Stromal cell of bone marrow (primary cell): Measurements from ENCODE around the gene LEO1.

Source experiments
- DNase-seq: peaks from one replicate; pipeline ENCODE4 v3.0.0-alpha.2; 2012; ENCODE audit warnings: low read depth

LEO1 gene

GRCh38 chr15:51931016-51931415 is 40.6 kb downstream of the LEO1 start:
- no peak for DNase-seq

DNA sequence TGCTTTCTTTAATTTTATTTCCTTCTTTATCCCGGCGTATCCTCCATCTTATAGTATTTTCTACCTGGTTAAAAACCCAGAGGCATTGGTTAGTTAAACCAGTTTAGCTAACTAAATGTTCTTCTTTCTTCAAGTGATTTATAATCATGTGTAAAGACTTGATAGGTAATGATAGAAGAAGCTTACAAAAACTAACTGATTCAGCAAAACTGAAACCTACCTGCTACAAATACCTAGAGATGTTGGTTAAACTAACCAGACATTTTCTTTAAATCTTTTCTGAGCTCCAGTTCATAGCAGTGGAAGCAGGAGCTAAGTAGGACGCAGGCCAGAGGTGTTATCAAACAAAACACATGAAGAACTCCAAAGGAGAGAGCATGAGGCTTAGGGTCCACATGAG is 44.8 kb downstream of the LEO1 start:
- DNase-seq, result no peak

- DNase-seq, result no peak
These were observed 47.2 kb downstream of the LEO1 start for GRCh38 chr15:51924156-51925068.

DNA sequence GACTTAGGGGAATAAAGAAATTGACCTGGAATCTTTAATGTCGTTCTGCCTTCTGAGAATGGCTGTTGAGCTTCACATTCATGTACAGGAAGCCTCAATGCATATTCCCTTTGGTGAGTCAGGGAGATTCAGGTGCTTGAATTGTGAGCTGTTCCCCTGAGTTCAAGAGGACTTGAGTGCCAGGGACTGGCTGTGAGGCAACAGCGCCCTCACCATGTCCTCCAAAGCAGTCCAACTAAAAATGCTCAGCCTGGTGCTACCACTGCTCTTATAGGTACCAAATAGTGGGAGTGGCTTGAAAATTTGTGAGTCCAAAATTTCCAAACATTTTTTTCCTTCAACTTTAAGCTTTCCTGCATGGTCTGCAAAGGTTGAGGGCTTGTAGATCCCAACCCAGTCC is 54.1 kb downstream of the LEO1 start:
- DNase-seq, result no peak

GRCh38 chr15:51912528-51912927 is 59.0 kb downstream of the LEO1 start:
- DNase-seq, result no peak

DNA sequence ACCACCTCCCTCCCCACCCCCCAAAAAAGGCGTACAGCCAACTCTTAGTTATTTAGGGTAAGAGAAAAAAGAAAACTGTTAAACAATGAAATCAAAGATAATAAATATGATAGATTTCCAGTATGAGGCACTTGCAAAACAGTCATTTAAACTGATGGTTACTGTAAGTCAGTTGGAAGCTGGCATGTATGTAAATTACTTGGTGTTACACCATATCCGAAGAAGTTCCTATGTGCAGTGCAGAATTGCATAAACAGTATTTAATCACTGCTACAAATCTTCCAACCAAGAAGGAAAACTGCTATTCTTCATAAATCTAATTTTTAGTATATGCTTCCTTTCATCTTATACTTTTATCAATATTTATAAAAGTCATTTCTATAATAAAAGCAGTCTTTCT is 62.0 kb downstream of the LEO1 start:
- no peak for DNase-seq

DNA sequence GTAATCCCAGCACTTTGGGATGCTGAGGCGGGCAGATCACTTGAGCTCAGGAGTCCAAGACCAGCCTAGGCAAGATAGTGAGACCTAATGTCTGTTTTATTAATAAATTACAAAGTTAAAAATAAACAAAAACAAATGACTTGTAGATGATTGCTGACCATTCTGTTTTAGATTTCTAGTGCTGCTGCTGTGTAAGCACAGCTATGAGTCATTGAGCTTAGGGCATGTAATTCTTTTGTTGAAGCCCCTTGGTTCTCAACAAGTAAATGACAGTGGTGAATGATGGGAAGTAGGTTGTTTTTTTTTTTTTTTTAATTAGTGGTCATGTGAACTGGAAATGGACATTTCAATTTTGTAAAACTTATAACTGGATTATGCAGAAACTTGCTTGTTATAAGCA is 63.3 kb downstream of the LEO1 start:
- no peak for DNase-seq

DNA sequence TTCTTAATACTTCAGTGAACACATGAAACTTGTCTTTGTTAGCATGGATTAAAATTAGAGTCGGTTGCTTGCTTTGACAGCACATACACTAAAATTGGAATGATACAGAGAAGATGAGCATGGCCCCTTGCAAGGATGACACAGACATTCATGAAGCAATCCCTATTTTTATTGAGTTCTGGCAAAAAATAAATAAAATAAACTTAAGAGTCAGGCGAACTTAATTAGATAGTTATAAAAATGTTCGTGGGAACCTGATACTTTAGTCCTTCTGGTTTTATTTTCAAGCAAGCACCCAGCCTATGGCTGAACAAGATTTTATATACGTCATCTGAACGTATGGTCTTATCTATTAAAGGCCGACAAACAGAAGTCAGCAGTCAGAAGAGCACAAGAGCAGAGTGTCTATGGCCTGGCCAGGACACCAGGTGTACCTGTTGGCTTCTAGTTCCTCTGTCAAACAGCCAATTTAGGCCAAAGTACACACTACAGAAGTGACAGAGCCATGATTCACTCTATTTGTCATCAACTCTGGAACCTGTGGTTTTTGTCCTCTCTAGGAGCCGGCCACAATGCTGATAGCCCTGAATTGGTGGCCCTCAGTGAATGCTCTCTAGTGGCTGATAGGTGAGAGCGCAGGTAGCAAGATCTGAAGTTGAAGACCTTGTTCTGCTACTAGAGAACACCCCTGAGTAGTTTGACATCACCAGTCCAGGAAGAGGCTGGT is 64.3 kb downstream of the LEO1 start:
- no peak for DNase-seq

- DNase-seq, result no peak
These were observed 66.6 kb downstream of the LEO1 start for GRCh38 chr15:51904931-51905330.

DNA sequence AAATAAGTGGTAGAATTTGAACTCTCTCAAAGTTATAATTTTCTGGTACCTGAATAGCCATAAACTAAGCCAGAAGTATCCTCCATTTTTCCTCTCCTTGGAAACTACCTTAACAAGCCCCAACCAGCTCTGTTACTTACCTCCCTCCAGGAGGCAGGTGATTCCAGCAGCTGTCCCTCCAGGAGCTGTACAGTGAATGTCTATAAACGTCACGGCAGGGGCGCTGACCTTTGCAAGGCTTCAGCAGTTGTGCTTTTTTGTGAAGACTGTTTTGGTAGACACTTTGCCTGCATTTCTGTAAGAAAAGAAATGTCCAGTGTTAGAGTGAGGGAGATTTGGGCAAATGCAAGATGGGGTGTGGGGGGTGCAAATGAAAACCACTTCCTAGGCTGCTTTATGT is 67.2 kb downstream of the LEO1 start:
- no peak for DNase-seq

- DNase-seq, result no peak
These were observed 82.1 kb downstream of the LEO1 start for GRCh38 chr15:51889486-51889885.

- no peak for DNase-seq
These were observed 82.9 kb downstream of the LEO1 start for GRCh38 chr15:51888593-51889195.
